ENCODE results near the gene CAMK4. TPM values are rescaled to one million over a fixed set of nuclear protein-coding genes. Genes with fewer than 3 reads are reported as not detected.

The CAMK4 gene
- total RNA-seq, 1 experiment from 2014 or later: 10.2 TPM

DNA sequence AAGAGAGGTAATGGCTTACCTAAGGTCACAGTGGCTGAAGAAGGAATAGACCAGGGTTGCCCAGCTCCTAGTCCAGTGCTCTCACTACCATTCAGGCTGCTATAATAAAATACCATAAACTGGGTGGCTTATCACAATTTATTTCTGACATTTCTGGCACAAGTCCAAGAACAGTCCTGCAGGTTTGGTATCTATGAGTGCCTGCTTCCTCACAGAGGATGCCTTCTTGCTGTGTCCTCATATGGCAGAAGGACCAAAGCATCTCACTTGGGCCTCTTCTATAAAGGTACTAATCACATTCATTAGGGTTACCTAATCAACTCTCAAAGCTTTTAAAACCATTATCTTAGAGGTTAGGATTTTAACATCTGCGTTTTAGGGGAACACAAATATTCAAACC is 271.0 kb downstream of the CAMK4 start (continued):
- TF ChIP-seq, protein P1, sequence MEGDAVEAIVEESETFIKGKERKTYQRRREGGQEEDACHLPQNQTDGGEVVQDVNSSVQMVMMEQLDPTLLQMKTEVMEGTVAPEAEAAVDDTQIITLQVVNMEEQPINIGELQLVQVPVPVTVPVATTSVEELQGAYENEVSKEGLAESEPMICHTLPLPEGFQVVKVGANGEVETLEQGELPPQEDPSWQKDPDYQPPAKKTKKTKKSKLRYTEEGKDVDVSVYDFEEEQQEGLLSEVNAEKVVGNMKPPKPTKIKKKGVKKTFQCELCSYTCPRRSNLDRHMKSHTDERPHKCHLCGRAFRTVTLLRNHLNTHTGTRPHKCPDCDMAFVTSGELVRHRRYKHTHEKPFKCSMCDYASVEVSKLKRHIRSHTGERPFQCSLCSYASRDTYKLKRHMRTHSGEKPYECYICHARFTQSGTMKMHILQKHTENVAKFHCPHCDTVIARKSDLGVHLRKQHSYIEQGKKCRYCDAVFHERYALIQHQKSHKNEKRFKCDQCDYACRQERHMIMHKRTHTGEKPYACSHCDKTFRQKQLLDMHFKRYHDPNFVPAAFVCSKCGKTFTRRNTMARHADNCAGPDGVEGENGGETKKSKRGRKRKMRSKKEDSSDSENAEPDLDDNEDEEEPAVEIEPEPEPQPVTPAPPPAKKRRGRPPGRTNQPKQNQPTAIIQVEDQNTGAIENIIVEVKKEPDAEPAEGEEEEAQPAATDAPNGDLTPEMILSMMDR (IDR thresholded peaks at IDR 0.05 in 2 of 3, conservative IDR thresholded peaks at IDR 0.05 in 1 of 3; ENCODE audit: borderline replicate concordance in 1 of 3, insufficient read depth in 1 of 3, low read depth in 2 of 3, low read length in 2 of 3): no peak

DNA sequence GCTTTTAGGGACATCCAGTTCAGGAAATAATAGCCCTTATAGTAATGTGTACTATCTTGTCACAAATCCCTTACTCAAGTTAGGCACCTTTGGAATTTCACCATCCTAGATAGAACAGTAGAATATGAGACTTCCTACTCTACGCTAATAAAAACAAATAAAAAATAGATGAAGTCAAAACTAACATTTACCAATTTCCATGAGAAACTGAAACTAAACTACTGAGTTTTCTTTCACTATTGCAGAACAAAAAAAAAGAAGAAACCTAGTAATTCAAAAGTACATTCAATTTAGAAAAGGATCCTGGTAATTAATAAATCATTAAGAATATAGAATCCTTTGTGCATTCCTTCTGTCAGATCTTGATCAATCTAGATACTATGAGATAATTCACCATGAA is 274.2 kb downstream of the CAMK4 start:
- no peak for DNase-seq (ENCODE audit: low read depth, low spot score)
- no peak for ATAC-seq
- BruUV-seq (replicated peaks): no TSS peak
- intact Hi-C loops (cut with micrococcal nuclease): no loop called here
- Histone ChIP-seq H3K9ac (ENCODE audit: low read length) (no peak overlapping the region), H2AFZ (ENCODE audit: low read depth, low read length, poor library complexity, severe bottlenecking) (no peak overlapping the region), H3K4me2 (ENCODE audit: low read length) (no peak overlapping the region), H3K27me3 (ENCODE audit: insufficient read depth, low read length) (no peaks in the 10 kb centered on the region), H3K27ac (ENCODE audit: low read depth, low read length) (no peak overlapping the region), H3K79me2 (ENCODE audit: insufficient read depth, low read length) (no peaks in the 10 kb centered on the region), H3K4me1 (ENCODE audit: control insufficient read depth in 1 of 2, insufficient read depth in 2 of 2, low read length in 2 of 2) (no peaks in the 10 kb centered on the region), H3K9me2 (ENCODE audit: insufficient read depth) (no peaks in the 10 kb centered on the region), H3K4me3 (replicated peaks in 1 of 2; ENCODE audit: low read depth in 1 of 2, low read length in 2 of 2) (no peak overlapping the region), H4K20me1 (ENCODE audit: insufficient read depth) (no peaks in the 10 kb centered on the region), H3K9me3 (ENCODE audit: control insufficient read depth in 1 of 2, insufficient read depth in 1 of 2, low read depth in 1 of 2, low read length in 2 of 2) (no peaks in the 10 kb centered on the region), H3K36me3 (ENCODE audit: control insufficient read depth in 1 of 2, insufficient read depth in 2 of 2, low read length in 2 of 2) (peaks cover 7 to 10% of the 10 kb centered on the region in 2 experiments; a peak in 3 of 4 replicates)
- TF ChIP-seq ZFX (IDR thresholded peaks at IDR 0.05): no peak
- TF ChIP-seq, protein P2, sequence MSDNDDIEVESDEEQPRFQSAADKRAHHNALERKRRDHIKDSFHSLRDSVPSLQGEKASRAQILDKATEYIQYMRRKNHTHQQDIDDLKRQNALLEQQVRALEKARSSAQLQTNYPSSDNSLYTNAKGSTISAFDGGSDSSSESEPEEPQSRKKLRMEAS (IDR thresholded peaks at IDR 0.05): no peak
- TF ChIP-seq, protein P1 (IDR thresholded peaks at IDR 0.05 in 2 of 3, conservative IDR thresholded peaks at IDR 0.05 in 1 of 3; ENCODE audit: borderline replicate concordance in 1 of 3, insufficient read depth in 1 of 3, low read depth in 2 of 3, low read length in 2 of 3): no peak
- no peak for TF ChIP-seq POLR2AphosphoS5 (IDR thresholded peaks at IDR 0.05; ENCODE audit: low read depth, low read length)
- TF ChIP-seq EZH2phosphoT487 (IDR thresholded peaks at IDR 0.05; ENCODE audit: borderline replicate concordance): no peak
- TF ChIP-seq ELF1 (IDR thresholded peaks at IDR 0.05; ENCODE audit: borderline replicate concordance, low read depth): no peak
- no peak for TF ChIP-seq SIN3A (IDR thresholded peaks at IDR 0.05; ENCODE audit: low read depth)
- TF ChIP-seq CEBPB (IDR thresholded peaks at IDR 0.05; ENCODE audit: low read depth): no peak
- TF ChIP-seq ZNF274 (IDR thresholded peaks at IDR 0.05; ENCODE audit: low read depth, low read length): no peak
- TF ChIP-seq CBX3 (IDR thresholded peaks at IDR 0.05; ENCODE audit: low read depth): no peak
- TF ChIP-seq, protein P3, sequence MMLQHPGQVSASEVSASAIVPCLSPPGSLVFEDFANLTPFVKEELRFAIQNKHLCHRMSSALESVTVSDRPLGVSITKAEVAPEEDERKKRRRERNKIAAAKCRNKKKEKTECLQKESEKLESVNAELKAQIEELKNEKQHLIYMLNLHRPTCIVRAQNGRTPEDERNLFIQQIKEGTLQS (IDR thresholded peaks at IDR 0.05): no peak
- no peak for TF ChIP-seq SP1 (IDR thresholded peaks at IDR 0.05; ENCODE audit: low read depth)
- no peak for TF ChIP-seq EZH2 (IDR thresholded peaks at IDR 0.05)
- TF ChIP-seq RAD21 (IDR thresholded peaks at IDR 0.05; ENCODE audit: low read depth): no peak
- TF ChIP-seq YY1 (IDR thresholded peaks at IDR 0.05; ENCODE audit: extremely low read depth, insufficient replicate concordance, low read depth, low read length): no peak
- TF ChIP-seq EGR1 (IDR thresholded peaks at IDR 0.05; ENCODE audit: low read depth): no peak
- no peak for TF ChIP-seq JUND (IDR thresholded peaks at IDR 0.05)
- ChIA-PET RAD21 (ENCODE audit: low non-redundant PET in 1 of 2, low total read pairs in 2 of 2, uncharacterized antibody in 2 of 2, unreplicated experiment in 2 of 2) (no interaction called here), POLR2A (no interaction called here), CTCF (no interaction called here)

Measured in HCT116 (cell line).